ENCODE measurements around the gene PRKCH.

DNA sequence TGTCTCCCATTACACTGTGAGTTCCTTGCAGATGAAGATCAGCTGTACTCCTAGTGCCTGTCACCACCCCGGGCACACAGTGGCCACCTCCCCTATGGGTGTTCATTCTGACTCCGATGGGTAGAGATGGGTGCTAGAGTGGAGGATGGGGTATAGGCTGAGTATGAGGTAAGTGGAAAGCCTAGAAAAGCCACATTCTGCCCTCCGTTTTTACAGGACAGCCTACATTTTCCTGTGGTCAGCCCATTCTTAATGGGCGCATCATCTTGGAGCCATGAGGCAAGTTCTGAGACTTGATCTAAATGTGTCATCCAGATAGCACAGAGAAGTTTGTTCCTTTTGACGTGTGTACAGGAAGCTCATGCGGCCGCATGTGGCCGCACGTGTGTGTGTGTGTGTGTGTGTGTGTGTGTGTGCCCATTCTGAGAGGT lies 207.2 kb downstream of the PRKCH start:
- no peak for TF ChIP-seq POLR2A (IDR thresholded peaks at IDR 0.05)
- TF ChIP-seq, protein P1, sequence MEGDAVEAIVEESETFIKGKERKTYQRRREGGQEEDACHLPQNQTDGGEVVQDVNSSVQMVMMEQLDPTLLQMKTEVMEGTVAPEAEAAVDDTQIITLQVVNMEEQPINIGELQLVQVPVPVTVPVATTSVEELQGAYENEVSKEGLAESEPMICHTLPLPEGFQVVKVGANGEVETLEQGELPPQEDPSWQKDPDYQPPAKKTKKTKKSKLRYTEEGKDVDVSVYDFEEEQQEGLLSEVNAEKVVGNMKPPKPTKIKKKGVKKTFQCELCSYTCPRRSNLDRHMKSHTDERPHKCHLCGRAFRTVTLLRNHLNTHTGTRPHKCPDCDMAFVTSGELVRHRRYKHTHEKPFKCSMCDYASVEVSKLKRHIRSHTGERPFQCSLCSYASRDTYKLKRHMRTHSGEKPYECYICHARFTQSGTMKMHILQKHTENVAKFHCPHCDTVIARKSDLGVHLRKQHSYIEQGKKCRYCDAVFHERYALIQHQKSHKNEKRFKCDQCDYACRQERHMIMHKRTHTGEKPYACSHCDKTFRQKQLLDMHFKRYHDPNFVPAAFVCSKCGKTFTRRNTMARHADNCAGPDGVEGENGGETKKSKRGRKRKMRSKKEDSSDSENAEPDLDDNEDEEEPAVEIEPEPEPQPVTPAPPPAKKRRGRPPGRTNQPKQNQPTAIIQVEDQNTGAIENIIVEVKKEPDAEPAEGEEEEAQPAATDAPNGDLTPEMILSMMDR (IDR thresholded peaks at IDR 0.05) = no peak

Measured in esophagus squamous epithelium (tissue), 4 donors.